ENCODE results near the gene ANKRD26.

GRCh38 chr10:27104919-27105318 is 4.6 kb upstream of the ANKRD26 start:
- TF ChIP-seq TAF1 (IDR thresholded peaks at IDR 0.05; ENCODE audit: control insufficient read depth, extremely low read depth, insufficient read depth, low read length, severe bottlenecking): no peak
- no peak for TF ChIP-seq CTCF (IDR thresholded peaks at IDR 0.05 in 2 of 3, conservative IDR thresholded peaks at IDR 0.05 in 1 of 3; ENCODE audit: insufficient read depth in 2 of 3, low read depth in 1 of 3, low read length in 3 of 3)
- TF ChIP-seq SRSF9 (IDR thresholded peaks at IDR 0.05; ENCODE audit: borderline replicate concordance, low read depth, low read length): no peak
- no peak for TF ChIP-seq POLR2AphosphoS5 (IDR thresholded peaks at IDR 0.05; ENCODE audit: control insufficient read depth, insufficient read depth, low read depth, low read length)
- TF ChIP-seq, protein P1, sequence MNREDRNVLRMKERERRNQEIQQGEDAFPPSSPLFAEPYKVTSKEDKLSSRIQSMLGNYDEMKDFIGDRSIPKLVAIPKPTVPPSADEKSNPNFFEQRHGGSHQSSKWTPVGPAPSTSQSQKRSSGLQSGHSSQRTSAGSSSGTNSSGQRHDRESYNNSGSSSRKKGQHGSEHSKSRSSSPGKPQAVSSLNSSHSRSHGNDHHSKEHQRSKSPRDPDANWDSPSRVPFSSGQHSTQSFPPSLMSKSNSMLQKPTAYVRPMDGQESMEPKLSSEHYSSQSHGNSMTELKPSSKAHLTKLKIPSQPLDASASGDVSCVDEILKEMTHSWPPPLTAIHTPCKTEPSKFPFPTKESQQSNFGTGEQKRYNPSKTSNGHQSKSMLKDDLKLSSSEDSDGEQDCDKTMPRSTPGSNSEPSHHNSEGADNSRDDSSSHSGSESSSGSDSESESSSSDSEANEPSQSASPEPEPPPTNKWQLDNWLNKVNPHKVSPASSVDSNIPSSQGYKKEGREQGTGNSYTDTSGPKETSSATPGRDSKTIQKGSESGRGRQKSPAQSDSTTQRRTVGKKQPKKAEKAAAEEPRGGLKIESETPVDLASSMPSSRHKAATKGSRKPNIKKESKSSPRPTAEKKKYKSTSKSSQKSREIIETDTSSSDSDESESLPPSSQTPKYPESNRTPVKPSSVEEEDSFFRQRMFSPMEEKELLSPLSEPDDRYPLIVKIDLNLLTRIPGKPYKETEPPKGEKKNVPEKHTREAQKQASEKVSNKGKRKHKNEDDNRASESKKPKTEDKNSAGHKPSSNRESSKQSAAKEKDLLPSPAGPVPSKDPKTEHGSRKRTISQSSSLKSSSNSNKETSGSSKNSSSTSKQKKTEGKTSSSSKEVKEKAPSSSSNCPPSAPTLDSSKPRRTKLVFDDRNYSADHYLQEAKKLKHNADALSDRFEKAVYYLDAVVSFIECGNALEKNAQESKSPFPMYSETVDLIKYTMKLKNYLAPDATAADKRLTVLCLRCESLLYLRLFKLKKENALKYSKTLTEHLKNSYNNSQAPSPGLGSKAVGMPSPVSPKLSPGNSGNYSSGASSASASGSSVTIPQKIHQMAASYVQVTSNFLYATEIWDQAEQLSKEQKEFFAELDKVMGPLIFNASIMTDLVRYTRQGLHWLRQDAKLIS (CRISPR knock-in tag; IDR thresholded peaks at IDR 0.05): no peak
- TF ChIP-seq TCF7 (IDR thresholded peaks at IDR 0.05; ENCODE audit: borderline replicate concordance): no peak

All from K562 (cell line).